ENCODE data around the gene MLLT11.
"Not testable (repeated sequence)": the region's sequence is repeated elsewhere in the genome, so short reads cannot be mapped to it uniquely, and the experiment has no call there.

The MLLT11 gene

DNA sequence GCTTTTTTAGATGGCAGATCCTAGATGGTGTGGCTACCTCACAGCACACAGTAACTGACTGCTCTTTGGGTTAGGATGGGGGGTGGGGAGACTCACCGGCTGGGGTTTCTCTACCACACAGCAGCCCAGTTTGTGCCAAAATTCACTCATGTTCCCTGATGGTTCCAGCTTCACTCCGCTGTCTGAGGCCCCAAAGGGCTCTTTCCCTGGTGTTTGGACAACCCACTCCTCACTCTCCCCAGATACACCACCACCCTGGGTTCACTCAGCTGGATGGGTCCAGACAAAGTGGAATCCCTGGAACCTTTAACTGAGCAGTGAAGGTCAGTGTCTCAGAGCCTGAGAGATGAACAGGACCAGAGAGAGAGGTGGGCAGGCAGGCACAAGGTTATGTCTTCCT lies 4.6 kb upstream of the MLLT11 start:
- no peak for DNase-seq (ENCODE audit: low read depth in 1 of 2, low spot score in 1 of 2)

DNA sequence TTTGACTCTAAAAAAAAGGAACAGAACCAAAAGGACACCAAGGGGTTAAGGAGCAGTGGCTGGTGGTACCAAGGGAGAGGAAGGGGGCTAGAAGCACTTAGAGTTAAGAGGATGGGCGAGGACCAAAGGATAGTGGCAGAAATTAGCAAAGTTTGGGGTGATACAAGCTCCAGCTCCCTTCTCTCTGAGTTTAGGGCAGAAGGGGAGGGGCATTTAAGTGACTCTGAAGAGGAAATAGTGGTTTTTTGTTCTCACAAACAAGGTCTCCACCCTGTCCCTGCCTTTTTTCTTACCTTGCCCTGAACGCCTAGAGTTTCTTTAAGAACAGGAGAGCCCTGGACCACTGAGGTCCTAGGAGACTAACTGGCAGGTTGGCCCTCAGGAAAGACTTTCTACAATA lies 4.0 kb upstream of the MLLT11 start:
- DNase-seq (ENCODE audit: low read depth in 1 of 2, low spot score in 1 of 2): no peak

DNA sequence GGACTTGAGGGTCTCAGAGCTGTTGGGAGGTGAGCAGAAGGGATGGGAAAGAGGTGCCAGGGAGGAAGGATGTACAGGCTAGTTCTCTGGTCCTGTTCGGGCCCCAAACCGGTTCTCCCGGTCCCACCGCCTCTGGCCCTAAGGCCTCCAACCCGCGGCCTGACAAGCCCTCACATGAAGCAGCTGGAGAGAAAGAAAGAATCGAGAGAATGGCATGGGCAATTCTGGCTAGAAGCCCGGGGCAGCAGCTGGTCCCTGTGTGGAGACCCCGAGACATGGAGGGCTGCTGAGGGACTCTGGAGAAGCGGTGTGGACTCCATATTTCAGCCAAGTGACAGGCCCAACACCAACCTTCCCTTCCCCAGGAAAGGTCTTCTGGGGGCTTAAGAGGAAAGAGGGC lies 1.5 kb upstream of the MLLT11 start:
- no peak for DNase-seq (ENCODE audit: low read depth in 1 of 2, low spot score in 1 of 2)

DNA sequence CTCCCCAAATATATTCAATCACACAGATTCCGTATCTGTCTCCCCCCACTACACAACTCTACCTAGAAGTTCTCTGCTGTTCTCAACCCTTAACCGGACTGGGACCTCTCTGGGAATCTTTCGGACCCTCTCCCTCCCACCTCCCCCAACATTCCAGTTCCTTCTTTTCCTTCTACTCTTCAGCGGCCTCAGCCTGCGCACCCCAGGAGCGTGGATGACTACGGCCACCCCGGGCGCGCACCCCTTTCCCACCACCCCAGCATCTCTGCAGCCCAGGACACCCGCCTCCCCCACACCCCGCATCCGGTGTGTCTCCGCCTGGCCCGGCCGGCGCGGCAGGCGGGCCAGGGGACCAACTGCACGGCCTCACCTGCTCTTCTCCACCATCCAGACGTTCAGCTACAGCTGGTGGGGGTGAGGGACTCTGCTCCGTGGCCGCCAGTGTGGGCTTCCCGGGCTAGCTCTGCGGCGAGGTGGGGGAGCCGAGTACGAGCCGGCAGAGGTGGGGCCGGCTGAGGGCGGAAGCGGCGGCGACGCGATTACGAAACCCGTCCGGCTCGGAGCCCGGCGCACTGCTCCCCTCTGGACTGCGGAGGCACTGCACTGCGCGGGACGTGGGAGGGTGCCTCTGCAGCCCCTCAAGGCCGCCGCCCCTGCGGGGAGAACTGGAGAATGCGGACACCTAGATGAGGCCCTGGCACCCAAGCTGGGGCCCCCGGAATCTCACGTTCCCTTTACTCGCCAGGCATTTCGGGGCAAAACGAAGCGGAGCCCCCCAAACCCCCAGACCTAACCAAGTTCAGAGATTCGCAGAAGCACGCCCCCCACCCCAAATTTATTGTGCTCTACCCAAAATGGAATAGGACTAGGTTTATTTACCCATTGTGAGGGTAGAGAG lies 839 bp upstream of the MLLT11 start, which contains the start of gene CDC42SE1:
TSS of gene CDC42SE1 (minus strand) at position 514 of the 898 bp plus-strand sequence. CDS start 3,892 bp downstream, outside the sequence.
- peak; percentile 67 to 73 for DNase-seq (ENCODE audit: low read depth in 1 of 2, low spot score in 1 of 2)

DNA sequence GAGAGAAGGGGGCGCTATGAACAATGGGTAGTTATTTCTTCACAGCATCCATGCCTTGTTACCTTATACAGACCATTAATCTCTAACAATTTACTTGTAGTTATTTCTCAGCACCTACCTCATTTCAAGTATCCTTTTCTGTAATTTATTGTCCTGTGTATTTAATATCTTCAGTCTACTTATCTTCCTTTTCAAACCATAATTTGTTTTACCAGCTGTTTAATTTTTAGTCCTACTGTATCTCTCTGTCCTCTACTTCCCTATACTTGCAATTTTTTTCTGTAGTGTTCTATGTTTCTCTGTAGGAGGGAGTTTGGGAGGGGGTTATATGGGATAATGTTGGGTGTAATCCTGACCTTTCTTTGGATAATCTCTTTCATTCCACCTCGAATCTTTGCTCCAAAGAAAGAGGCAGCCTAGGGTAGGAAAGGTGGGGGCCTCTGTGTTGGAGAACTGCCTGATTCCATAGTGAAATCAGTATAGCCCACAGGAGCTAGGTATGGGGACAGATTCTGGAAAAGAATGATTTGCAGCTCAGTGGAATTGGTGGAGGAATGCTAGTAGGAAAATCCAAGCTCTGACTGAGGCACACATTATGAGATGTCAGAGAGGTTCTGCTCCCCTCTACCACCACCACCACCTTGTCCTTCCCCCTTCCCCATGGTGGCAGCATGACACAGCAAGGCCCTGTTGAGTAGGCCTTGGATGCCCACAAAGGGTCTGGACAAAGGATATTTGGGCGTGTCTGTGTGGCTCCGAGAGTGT lies 642 bp downstream of the MLLT11 start:
- no peak for DNase-seq (ENCODE audit: low read depth in 1 of 2, low spot score in 1 of 2)

DNA sequence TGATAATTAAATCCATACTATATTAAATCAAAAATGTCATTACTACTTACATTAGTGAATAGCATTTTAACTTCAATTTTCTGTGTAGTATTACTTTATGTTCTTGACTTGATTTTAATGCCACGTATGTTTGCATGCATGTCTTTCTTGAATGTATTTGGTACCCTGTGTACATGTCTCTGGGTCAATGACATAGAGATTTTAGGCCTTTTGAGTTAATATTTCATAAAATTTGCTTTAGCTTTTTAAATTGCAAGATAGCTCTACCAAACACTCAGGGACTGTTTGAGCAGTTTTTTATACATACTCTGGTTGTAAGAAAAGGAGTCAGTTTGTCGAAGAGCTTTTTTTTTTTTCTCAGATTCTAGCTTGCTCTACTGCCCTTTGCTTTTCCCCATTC lies 1.5 kb downstream of the MLLT11 start:
- no peak for DNase-seq (ENCODE audit: low read depth in 1 of 2, low spot score in 1 of 2)

DNA sequence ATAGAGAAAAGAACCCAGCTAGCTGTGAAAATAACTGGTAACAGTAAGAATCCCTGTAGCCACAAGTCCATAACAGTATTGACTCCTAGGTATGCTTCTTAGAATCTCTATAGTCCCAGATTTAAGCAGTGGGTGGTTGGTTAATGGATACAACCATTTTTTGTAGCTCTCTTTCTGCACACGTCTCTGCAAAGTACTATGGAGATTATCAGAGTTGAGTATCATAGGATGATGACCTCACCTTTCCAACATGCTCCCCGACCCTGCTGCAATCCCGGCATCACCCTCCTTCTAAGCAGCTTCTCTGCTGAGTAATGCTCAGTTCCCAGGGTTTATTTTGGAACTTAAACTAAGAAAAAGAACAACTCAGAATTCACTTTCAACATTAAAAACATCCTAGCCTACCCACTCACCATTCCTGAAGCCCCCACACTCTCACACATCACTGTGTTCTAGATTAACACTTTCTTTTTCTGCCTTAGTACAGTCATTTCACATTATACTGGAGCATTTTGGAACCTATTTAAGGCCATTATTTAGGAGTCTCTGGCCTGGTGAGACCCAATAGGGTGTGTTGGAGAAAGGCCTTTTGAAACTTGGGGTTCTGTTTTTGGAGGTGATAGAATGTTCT lies 2.7 kb downstream of the MLLT11 start:
- no peak for DNase-seq (ENCODE audit: low read depth in 1 of 2, low spot score in 1 of 2)

DNA sequence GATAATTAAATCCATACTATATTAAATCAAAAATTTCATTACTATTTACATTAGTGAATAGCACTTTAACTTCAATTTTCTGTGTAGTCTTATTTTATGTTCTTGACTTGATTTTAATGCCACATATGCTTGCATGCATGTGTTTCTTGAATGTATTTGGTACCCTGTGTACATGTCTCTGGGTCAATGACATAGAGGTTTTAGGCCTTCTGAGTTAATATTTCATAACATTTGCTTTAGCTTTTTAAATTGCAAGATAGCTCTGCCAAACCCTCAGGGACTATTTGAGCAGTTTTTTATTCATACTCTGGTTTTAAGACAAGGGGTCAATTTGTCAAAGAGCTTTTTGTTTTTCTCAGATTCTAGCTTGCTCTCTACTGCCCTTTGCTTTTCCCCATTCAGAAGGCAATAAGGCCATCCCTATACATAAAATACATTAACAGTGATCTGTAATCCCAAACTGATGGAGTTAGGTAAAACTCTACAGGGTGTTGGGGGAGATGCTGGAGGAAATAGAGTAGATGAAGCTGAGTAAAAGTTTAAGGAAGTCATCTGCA lies 5.0 kb downstream of the MLLT11 start:
- no peak for DNase-seq (ENCODE audit: low read depth in 1 of 2, low spot score in 1 of 2)

DNA sequence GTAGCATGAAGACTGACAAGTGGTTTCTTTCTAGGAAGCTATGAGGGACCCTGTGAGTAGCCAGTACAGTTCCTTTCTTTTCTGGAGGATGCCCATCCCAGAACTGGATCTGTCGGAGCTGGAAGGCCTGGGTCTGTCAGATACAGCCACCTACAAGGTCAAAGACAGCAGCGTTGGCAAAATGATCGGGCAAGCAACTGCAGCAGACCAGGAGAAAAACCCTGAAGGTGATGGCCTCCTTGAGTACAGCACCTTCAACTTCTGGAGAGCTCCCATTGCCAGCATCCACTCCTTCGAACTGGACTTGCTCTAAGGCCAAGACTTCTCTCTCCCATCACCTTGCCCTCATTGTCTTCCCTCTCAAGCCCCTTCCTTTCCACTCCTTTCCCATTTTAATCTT lies 7.0 kb downstream of the MLLT11 start:
- no peak for DNase-seq (ENCODE audit: low read depth in 1 of 2, low spot score in 1 of 2)

DNA sequence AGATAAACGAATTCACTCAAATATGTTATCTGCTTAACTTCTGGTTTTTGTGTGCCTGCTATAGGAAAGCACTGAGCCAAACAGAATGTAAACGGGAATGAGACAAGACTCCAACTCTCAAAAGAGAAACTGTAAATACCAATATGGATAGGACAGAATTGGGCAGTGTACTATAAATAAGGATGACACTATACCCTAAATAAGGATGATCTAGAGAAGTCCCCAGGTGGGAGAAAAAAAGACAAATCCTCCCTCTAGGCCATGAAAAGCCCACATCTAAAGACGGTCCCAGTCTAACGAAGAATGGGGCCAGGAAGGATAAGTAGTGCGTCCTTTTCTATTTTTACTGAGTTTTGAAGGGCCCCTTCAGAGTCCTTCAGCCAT lies 8.9 kb downstream of the MLLT11 start:
- DNase-seq (ENCODE audit: low read depth in 1 of 2, low spot score in 1 of 2): no peak

DNA sequence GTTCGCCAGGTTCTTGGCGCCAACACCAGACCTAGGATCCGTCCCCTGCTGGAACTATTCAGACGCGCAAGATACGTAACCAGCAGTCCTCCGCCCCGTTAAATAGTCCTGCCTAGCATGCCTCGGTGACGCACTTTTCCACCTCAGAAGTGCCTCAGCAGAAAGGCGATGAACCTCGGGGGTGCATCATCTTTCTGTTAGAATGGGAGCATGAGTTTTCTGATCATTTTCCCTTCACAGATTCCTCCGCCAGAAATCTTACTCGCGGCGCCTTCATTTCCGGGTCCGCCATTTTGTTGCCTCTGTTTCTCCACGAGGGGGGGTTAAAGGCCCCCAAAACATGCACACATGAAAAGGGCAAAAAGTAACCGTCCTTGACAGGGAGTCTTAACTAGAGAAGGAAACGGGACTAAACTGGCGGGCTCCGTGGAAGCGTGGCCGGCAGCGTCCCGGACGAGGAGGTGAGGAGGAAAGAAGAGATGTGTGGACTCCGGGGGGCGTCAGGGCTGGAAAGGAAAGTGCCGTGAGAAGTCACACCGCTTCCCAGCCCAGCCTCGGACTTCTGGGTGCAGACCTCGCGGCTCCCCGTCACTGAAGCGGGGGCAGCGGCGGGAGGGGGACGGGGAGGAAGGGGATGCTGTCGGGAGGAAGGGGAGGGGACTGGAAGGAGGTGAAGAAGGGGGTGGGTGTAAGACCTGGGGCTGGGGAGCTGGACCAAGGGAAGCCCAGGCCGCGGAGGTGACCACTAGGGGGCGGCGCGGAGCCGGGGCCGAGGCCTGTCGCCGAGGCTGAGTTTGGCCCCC lies 10.5 kb downstream of the MLLT11 start, which contains the start of gene GABPB2:
TSS of gene GABPB2 (plus strand) at position 288 of the 803 bp plus-strand sequence. CDS start 17,429 bp downstream, outside the sequence.
- peak; percentile 75 to 77 for DNase-seq (ENCODE audit: low read depth in 1 of 2, low spot score in 1 of 2)

DNA sequence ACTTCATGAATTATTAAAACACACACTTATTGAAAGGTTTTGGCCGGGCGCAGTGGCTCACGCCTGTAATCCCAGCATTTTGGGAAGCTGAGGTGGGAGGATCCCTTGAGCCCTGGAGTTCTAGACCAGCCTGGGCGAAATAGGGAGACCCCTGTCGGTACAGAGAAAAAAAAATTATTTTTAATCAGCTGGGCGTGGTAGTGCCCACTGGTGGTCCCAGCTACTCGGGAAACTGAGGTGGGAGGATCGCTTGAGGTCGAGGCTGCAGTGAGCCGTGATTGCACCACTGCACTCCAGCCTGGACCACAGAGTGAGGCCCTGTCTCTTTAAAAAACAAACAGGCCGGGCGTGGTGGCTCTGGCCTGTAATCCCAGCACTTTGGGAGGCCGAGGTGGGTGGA lies 12.0 kb downstream of the MLLT11 start:
- no peak for DNase-seq (ENCODE audit: low read depth in 1 of 2, low spot score in 1 of 2)

DNA sequence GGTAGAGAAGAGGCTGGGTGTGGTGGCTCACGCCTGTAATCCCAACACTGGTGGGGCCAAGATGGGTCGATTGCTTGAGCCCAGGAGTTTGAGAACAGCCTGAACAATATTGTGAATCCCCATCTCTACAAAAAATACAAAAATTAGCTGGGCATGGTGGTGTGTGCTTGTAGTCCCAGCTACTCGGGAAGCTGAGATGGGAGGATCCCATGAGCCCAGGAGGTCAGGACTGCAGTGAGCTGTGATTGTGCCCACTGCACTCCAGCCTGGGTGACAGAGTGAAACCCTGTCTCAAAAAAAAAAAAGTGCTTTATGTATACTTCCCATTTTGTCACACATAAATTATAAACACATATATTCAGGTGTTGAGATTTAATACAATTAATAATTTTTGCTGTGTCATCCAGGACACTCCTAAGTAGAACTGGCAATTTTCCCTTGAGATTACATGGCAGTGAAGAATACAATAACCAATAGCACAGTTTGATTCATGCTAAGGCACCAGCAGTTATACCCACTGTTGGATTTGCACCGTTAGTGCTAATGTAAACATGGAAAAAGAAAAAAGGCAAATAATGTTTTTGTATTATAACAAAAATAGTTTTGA lies 25.9 kb downstream of the MLLT11 start:
- no peak for DNase-seq (ENCODE audit: low read depth in 1 of 2, low spot score in 1 of 2)

DNA sequence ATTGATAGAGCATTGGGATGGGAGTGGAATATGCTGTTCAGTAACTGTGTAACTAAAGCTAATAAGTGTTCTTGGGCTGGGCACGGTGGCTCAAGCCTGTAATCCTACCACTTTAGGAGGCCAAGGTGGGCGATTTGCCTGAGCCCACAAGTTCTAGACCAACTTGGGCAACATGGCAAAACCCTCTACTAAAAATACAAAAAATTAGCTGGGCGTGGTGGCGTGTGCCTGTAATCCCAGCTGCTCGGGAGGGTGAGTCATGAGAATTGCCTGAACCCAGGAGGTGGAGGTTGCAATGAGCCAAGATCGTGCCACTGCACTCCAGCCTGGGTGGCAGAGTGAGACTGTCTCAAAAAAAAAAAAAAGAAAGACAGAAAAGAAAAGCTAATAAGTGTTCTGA lies 37.2 kb downstream of the MLLT11 start:
- not testable (repeated sequence) for DNase-seq (ENCODE audit: low read depth in 1 of 2, low spot score in 1 of 2)

DNA sequence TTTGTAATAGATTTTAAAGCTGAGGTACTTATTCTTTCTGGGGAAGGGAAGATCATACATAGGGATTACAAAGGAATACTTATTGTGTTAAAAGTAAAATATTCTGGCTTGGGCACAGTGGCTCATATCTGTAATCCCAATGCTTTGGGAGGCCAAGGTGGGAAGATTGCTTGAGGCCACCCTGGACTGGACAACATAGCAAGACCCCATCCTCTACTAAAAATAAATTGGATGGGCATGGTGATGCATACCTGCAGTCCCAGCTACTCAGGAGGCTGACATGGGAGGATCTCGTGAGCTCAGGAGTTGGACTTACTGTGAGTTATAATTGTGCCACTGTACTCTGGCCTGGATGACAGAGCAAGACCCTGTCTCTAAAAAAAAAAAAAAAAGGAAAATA lies 37.9 kb downstream of the MLLT11 start:
- no peak for DNase-seq (ENCODE audit: low read depth in 1 of 2, low spot score in 1 of 2)

DNA sequence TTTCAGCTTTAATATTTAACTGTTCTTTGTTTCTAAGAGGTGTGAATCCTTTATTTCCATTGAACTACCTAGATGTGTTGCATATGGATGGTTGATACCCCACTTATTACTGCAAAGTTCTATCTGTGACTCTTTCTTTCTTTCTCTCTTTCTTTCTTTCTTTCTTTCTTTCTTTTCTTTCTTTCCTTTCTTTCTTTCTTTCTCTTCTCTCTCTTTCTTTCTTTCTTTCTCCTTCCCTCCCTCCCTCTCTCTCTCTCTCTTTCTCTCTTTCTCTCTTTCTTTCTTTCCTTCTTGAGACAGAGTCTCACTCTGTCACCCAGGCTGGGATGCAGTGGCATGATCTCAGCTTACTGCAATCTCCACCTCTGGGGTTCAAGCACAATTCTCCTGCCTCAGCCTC lies 44.4 kb downstream of the MLLT11 start:
- no peak for DNase-seq (ENCODE audit: low read depth in 1 of 2, low spot score in 1 of 2)

DNA sequence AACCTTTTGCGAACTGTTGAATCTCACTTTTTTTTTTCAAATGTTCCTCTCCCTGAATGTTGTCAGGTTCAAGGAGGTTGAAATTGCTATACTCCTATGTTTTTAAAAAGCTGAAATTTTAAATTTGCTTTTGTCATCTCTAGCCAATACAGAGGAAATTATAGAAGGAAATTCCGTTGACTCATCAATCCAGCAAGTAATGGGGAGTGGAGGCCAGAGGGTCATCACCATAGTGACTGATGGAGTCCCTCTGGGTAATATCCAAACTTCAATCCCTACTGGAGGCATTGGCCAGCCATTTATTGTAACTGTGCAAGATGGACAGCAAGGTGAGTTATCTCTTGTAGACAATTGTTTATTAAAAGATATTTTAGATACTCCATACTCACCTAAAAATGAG lies 46.7 kb downstream of the MLLT11 start:
- no peak for DNase-seq (ENCODE audit: low read depth in 1 of 2, low spot score in 1 of 2)

DNA sequence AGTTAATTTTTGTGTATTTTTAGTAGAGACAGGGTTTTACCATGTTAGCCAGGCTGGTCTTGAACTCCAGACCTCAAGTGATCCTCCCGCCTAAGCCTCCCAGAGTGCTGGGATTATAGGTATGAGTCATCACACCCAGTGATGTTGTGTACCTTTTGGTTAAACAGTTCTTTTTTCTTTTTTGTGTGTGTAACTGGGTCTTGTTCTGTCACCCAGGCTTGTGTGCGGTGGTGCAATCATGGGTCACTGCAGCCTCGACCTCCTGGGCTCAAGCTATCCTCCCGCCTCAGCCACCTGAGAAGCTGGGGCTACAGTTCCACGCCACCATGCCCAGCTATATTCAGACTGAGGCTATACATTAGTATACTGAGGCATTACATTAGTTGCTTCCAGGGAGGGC lies 48.1 kb downstream of the MLLT11 start:
- no peak for DNase-seq (ENCODE audit: low read depth in 1 of 2, low spot score in 1 of 2)

DNA sequence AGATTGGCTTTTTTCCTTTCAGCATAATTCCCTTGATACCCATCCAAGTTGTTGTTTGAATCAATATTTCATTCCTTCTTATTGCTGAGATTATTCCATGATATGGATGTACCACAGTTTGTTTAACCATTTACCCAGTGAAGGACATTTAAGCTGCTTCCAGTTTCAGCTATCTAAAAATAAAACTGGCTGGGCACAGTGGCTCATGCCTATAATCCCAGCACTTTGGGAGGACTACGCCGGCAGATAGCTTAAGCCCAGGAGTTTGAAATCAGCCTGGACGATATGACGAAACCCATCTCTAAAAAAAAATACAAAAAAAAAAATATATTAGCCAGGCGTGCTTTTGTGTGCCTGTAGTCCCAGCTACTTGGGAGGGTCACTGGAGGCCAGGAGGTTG lies 53.7 kb downstream of the MLLT11 start:
- no peak for DNase-seq (ENCODE audit: low read depth in 1 of 2, low spot score in 1 of 2)

All from activated T-helper 1 cell treated with anti-CD3 and anti-CD28 coated beads, Interleukin-2, amount 50 U/mL, for 16 hours (primary cell).